ENCODE data around the gene LRMDA. TPM values are rescaled to one million over a fixed set of nuclear protein-coding genes. Genes with fewer than 3 reads are reported as not detected.

LRMDA gene
- total and polyA plus RNA-seq, 2 of the 4 experiments (the other 2 are of a cell fraction), result 0.07 TPM; not detected in 1

GRCh38 chr10:75826846-75827245, 395.4 kb downstream of the LRMDA start:
- Histone ChIP-seq H3K36me3 (ENCODE audit: control insufficient read depth, insufficient read depth, low read length) (no peaks in the 10 kb centered on the region), H3K4me3 (ENCODE audit: insufficient read depth, low read depth, low read length) (no peak overlapping the region), H3K27me3 (ENCODE audit: control insufficient read depth, insufficient read depth, low read length) (no peaks in the 10 kb centered on the region; the same call in 1 of the 2 replicates), H2BK15ac (ENCODE audit: low read depth, low read length) (no peak overlapping the region), H3K23ac (ENCODE audit: low read depth, low read length) (no peak overlapping the region), H4K20me1 (ENCODE audit: insufficient read depth, low read length) (no peaks in the 10 kb centered on the region), H4K5ac (ENCODE audit: low read depth, low read length) (no peak overlapping the region), H3K27ac (ENCODE audit: insufficient read depth, low read length) (no peak overlapping the region), H4K8ac (ENCODE audit: low read depth in 2 of 2, low read length in 2 of 2) (no peak overlapping the region), H3K9ac (ENCODE audit: low read depth, low read length) (no peak overlapping the region), H3K4me2 (ENCODE audit: low read depth, low read length) (no peak overlapping the region), H2AK9ac (replicated peaks; ENCODE audit: low read depth, low read length, poor library complexity) (no peak overlapping the region), H3K4ac (ENCODE audit: low read depth, low read length) (no peak overlapping the region), H3K79me1 (ENCODE audit: low read depth in 1 of 2, low read length in 2 of 2) (no peaks in the 10 kb centered on the region), H3K56ac (ENCODE audit: extremely low read depth, insufficient read depth, low read length) (no peak overlapping the region), H3K18ac (ENCODE audit: low read depth, low read length) (no peak overlapping the region), H3K9me1 (ENCODE audit: insufficient read depth, low read length) (no peaks in the 10 kb centered on the region), H2AK5ac (ENCODE audit: low read depth, low read length) (no peak overlapping the region), H3K9me3 (ENCODE audit: control insufficient read depth, insufficient read depth, low read length) (no peaks in the 10 kb centered on the region), H3K4me1 (ENCODE audit: control insufficient read depth, insufficient read depth, low read length) (no peaks in the 10 kb centered on the region), H2AFZ (replicated peaks; ENCODE audit: low read length, poor library complexity) (no peak overlapping the region), H2BK20ac (ENCODE audit: low read depth, low read length) (no peak overlapping the region), H2BK5ac (ENCODE audit: low read depth, low read length, poor library complexity, severe bottlenecking) (no peak overlapping the region), H3K14ac (replicated peaks; ENCODE audit: low read depth, low read length) (no peak overlapping the region), H2BK120ac (ENCODE audit: low read depth, low read length) (no peak overlapping the region), H4K91ac (ENCODE audit: insufficient read depth, low read depth, low read length) (no peak overlapping the region)
- dilution Hi-C loops (cut with HindIII; ENCODE audit: low sequenced_read_pairs, unreplicated experiment), result no loop called here
- DNase-seq (no peak), ATAC-seq (ENCODE audit: low read depth) (no peak)
- intact Hi-C loops (cut with micrococcal nuclease), result no loop called here
- POLR2A ChIA-PET (ENCODE audit: unreplicated experiment), result no interaction called here
- TF ChIP-seq FOS (IDR thresholded peaks at IDR 0.05; ENCODE audit: low read depth, low read length) (no peak), ELK1 (IDR thresholded peaks at IDR 0.05; ENCODE audit: borderline replicate concordance, low read depth, low read length) (no peak), POLR2A (IDR thresholded peaks at IDR 0.05; ENCODE audit: low read depth, low read length) (no peak), BHLHE40 (IDR thresholded peaks at IDR 0.05; ENCODE audit: low read depth, low read length) (no peak), MXI1 (IDR thresholded peaks at IDR 0.05; ENCODE audit: borderline replicate concordance, low read depth, low read length) (no peak), CTCF (conservative IDR thresholded peaks at IDR 0.05; ENCODE audit: low read depth, low read length) (no peak), USF2 (IDR thresholded peaks at IDR 0.05; ENCODE audit: low read depth, low read length) (no peak), RAD21 (IDR thresholded peaks at IDR 0.05; ENCODE audit: low read length) (no peak)
- CTCF ChIA-PET, result no interaction called here
- no CpG with 5 or more reads among the region's 5 CpGs for WGBS, 2 experiments (ENCODE audit: extremely low coverage in 2 of 2, insufficient read length in 1 of 2)
- in situ Hi-C loops (cut with MboI; ENCODE audit: low sequenced_read_pairs), result no loop called here
- no TSS peak for BruUV-seq (replicated peaks)

Measured in IMR-90 (cell line).